HG03095 (cell line): Measurements from ENCODE around the gene ALOXE3.
"Not testable (repeated sequence)": the region's sequence is repeated elsewhere in the genome, so short reads cannot be mapped to it uniquely, and the experiment has no call there.

Experiments
- ATAC-seq: cut with Tn5 transposase; IDR thresholded peaks from one replicate; pipeline ENCODE4 v1.9.1; 2021; ENCODE audit warnings: moderate library complexity; ENCODE audit not compliant: unreplicated experiment

ALOXE3 gene

DNA sequence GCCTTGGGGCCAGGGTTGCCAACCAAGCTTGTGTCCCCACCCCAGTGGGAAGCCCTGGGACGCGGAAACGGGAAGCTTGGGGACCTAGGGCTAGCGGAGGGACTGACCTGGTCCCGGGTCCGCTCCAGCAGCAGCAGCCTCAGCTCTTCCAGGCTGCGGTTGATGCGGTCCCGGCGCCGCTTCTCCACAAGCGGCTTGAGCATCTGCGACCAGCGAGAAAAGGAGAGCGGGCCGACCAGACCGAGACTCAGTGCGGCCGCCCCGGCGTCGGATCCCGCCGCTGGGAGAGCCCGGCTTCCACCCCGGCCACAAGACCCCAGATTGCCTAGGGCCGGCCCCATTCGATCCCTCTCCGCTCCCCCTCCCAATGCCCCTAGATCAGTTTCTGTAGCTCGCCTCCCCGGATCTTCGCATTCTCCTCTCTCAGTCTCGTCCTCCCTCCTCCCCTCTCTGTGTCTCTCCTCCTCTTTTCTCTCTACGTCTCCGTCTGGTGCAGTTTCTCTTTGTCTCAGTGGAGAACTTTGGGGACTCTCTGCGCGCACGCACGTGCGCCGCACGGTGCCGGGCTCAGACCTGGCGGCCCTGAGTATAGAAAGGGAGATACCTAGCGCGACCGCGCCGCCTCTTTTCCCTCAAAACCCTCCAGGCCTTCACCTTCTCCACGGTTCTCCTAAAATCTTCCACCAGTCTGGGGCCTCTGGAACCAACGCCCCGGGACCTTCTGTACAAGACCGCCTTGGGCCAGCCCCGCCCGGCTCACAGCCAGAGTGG lies 4.8 kb upstream of the ALOXE3 start:
- ATAC-seq, result no peak

DNA sequence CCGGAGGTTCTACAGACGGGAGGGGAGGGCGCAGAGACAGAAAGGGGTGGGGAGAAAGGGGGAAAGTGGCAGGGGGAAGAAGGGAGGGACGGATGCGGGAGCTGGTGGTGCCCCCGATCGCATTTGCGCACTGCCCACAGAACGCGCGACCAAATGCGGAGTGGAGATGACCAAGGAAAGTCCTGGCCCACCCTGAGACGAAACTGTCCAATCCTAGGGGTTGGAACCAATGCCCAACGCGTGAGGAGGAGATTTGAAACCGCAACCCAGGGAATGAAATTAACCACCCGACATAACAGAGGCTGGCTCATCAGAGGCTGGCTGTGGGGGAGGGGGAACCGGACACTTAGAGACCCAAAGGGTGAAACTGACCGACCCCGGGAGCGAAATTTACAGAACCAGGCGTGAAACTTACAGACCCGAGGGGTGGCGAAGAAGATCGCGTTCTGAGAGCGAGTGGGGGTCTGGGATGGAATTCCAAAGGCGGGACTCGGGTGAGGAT lies 4.2 kb upstream of the ALOXE3 start:
- no peak for ATAC-seq

DNA sequence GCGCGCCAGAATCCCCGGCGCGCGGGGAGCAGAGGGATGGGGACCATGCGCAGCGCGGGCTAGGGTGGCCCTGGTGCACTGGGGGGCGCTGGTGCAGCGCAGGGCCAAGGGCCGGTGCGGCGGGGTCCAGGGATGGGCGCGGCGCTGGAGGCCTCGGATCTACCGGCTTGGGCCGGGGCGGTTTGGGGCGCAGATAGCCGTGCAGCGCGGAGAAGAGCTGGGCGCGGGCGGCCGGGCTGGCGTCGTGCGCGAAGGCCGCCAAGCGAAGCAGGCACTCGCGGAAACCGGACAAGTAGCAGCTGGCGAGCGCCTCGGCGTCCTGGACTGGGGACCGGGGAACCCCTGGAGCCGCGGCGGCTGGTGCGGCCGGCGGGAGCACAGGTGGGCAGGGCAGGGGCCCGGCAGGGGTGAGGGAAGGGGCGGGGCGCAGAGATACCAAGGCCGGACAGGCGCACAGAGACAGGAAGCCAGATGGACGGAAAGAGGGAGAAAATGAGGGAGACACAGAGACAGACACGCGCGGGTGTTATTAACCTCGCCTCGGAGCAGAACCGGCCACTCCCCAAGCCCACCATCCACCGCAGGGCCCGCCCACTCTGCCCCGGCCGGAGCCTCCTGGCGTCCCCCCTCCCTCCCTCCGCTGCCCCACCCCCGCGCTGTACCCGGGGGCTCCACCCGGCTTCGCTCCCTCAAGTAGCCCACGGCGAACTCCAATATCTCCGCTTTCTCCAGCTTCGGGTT lies 3.5 kb upstream of the ALOXE3 start:
- ATAC-seq, result peak; percentile 27

DNA sequence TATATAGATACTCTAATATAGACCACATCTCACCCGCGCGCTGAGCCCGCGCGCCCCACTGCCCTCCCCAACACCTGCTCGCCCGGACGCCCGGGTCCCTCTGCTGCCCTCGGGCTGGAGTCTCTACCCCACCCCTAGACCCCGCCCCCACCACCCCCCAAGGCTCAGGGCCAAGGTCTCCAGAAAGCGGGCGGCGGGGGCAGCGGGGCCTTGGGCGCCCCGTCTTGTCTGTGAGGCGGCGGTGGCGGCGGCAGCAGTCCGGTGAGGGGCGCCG lies 3.0 kb upstream of the ALOXE3 start:
- ATAC-seq, result no peak

DNA sequence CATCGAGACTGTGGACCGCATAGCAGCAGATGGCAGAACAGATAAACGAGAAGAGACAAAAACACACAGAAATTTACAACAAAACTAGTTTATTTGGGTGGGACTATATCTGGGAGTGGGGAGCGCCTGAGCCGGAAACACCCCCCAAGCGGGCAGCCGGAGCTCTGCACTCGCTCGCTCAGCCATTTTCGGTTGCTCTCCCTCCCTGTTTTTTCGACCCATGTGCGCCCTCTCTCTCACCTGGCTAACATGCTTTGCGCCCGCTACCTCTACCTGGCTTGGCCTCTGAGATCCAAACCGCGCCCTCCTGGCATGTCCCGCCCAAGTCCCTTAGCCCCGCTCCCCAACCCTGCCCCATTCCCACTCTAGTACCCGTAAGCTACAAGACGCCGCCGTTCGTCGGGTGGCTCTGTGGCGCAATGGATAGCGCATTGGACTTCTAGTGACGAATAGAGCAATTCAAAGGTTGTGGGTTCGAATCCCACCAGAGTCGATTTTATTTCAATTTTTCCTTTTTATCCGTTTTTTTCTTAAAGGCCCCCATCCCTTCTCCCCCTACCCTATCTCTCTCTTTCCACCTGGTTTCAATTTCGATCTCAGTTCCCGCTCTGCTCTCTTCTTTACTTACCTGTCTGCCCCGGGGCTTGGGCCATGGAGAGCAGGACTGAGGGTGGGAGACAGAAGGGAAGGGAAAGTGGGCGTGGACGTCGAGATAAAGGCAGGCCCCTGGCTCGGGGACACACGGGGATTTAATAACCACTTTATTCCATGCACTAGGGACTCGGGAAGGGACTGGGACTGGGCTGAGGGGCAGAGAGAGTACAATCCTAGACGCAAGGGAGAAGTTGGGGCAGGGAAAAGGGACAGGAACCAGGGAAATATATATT lies 2.4 kb upstream of the ALOXE3 start:
- no peak for ATAC-seq

DNA sequence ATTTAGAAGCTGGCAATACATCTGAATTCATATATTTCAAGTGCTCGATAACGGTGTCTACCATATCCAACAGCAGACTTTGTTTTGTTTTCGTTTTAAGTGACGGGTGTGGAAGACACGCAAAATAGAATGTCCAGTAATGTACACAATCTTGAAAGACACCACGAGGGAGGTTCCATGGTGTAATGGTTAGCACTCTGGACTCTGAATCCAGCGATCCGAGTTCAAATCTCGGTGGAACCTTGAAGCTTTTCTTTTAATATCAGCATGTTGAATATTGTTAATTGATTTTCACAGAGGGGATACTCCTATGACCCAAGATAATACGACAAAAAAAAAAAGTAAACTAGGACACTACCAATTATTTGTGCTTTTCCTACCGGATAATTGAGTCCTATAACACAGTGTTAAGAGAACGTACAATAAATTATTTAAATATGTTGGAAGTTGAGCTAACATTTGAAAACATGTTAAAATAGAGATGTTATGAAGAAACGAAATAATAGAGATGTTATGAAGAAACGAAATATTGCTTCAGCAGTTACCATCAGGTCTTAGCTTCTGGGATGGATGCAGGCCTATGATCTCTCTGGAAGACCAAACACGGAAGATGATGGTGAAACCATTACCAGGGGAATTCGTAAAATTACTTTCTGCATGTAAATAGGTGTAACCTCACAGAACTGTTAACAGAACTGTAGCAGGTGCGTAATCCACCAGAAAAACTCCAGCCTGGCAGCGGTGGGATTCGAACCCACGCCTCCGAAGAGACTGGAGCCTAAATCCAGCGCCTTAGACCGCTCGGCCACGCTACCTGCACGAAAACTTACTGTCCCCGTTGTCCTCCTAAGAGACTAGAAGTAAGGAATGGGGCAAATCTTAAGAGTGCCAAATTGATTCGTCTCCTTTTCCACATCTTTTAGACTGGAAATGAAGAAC lies 1.5 kb upstream of the ALOXE3 start:
- no peak for ATAC-seq

DNA sequence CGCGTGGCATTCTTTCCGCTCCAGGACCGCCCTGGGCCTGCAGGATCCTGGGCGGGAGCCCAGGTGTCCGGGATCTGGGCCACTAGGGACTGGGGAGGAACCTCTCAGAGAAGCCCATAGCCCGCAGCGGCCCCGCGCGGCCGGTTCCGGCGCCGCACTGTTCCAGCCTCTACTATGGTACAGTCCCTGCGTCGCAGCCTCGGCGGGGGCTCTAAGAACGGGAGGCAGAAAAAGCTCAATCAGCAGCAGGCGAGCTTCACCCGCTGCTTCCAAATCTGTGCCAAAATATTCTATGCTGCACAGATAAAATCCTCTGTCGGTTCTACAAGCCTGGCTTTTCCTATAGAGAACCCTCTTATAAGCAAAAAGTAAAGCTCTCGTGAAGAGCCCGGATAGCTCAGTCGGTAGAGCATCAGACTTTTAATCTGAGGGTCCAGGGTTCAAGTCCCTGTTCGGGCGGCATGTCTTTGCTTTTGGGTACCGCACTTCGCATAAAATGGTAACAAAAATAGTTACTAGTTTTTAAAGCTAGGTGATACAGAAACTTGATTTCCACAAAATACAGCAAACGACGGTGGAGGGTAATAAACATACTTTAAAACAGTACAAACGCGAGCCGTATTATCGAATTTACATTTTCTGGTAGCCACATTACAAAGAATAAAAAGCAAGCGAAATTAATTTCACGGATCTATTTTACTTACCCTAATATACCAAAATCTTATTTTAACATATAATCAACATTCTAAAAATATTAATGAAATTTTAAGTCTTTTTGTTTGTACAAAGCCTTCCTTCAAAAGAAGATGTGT lies 661 bp upstream of the ALOXE3 start:
- peak; percentile 34 for ATAC-seq

DNA sequence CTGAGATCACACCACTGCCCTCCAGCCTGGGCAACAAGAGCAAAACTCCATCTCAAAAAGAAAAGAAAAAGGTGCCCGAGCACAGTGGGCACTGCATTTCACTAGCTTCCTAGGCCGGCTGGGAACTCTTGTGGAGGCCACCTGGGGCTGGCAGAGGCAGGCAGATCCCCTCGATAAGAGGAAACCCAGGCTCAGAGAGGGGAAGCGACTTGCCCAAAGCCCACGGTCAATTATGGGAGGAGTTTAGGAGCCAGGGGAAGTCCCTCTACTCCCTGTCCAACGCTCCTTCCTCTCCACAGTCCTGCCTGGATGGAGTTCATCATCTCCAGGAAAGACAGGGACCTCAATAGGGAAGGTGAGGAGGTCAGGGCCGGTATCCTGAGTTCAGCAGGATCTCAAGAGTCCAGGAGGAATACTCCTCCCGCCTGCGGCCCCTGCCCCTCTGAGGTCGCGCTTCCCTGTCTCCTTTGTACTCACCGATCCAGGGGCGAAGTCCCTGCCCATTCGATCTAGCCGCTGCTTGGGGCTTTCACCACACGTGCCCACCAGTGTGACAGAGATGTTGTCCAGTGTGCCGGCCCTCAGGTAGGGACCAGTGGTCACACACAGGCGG lies 841 bp downstream of the ALOXE3 start:
- ATAC-seq, result no peak

DNA sequence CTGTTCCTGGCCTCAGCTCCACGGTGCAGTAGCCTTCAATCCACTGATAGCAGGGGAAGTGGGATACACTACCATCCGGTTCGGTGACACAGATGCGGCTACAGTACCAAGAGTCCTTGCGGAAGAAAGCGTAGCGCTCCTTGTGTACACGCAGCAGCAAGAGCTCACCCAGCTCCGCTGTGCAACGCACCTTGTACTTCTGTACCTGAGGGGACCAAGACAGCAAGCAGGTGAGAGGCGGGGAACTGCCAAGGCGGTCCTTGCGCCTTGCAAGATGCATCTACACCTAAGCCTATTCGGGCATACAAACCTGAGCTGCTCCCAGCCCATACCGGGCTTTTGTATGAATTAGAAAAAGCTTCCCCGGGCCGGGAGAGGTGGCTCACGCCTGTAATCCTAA lies 1.5 kb downstream of the ALOXE3 start:
- no peak for ATAC-seq

DNA sequence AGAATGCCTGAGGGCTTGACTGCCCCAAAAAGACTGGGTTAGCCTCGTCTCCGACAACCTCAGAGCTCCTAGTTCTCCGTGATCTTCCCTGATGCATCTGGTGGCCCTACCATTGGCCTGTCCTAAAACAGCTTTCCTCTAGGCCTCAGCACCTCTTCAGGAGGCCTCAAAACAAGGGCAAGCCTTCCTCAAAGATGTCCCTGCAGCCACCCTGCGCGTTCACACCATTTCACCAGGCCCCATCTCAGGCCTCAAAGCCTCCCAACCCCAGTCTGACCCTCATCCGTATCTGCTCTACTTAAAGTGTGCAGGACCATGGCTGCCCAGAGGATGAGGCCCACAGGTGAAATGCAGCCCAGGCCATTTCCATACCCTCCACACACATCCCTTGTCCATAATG lies 7.4 kb downstream of the ALOXE3 start:
- ATAC-seq, result no peak

DNA sequence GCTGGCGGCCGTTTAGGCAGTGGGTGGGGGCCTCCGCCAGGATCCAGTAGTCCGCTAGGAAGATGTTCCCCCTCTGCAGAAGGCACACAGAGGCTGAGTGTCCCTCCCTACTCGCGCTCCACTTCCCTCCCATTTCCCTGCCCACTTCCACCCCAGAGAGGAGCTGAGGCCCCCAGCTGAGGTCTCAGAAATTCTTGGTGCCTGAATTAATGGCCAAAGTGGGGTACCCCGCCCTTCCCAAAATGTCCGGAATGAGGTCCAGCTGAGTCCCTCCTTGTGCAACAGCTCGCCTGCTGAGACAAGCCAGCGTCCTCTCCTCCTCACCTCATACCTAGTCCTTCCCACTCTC lies 7.9 kb downstream of the ALOXE3 start:
- no peak for ATAC-seq

DNA sequence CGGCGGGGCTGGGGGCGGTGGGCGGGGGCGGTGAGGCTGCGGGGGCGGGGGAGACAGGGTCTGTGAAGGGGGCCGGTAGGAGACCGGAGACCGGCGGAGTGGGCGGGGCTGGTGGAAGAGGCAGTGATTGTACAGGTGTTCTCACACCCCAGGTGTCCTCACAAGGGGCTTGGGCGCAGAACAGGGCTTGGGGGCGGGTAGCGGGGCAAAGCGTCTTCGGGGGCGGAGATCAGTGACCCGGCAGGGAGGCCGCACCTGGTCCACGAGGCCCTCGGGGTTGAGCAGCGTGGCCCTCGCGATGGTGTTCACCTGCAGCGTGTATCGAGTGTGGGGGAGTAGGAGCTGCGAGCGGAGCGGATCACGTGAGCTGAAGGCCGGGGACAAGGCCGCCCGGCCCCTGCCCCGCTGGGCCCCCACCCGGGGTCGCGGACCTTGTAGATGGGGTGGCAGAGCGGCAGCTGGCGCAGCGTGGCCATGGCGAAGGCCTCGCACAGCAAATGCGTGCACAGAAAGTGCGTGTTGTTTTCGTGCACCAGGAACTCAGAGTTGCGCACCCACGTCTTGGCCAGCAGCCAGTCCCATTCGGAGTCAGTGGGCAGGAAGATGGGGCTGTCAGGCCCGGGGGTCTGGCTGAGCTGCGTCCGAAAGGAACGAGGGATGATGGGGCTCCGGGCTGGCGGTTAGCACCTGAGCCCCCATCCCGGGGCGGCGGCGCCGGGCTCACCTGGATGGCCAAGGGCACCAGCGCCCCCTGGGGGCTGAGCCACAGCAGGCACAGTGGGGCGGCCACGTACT lies 8.5 kb downstream of the ALOXE3 start:
- ATAC-seq, result no peak

DNA sequence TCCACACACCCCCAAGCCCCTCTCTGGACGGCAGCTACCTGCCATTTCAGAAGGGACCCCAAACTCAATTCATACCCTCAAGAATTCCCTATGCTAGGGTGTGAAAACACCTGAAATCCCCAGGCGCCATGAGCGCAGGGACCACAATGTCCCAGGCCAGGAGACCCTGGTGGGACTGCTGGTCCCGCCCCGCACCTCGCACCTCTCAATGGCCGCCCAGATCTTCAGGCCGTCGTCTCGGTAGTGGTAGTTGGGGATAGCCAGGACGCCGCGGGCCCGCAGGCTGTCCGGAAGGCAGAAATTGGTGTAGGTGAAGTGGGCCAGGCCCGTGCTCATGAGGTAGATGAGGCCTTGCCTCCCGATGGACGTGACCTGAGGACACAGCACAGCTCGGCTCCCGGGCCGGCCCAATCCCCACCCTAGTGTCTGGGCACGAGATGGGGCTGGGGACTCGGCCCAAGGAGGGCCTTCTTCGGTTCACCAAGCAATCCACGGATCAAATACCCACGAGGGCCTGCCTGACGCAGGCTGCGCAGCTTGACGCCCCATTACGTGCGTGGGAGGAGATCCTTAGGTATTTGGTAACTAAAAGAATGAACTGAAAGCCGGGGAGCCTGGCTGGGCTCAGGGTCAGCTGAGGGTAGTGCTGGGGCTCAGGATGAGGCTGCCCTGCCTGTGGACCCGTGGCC lies 9.2 kb downstream of the ALOXE3 start:
- ATAC-seq, result no peak

DNA sequence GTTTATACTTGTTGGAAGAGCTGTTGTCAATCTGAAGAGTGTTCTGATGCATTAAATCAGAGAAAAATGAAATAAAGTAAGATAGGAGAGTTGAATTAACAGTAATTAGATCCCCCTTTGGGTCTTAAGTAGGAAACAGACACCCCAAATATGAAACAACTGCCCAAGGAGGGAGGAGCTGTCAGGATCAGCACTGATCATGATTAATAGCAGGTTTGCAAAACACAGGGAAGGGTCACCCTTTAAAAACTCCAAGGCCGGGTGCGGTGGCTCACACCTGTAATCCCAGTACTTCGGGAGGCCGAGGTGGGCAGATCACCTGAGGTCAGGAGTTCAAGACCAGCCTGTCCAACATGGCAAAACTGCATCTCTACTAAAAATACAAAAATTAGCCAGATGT lies 11.3 kb downstream of the ALOXE3 start:
- not testable (repeated sequence) for ATAC-seq

DNA sequence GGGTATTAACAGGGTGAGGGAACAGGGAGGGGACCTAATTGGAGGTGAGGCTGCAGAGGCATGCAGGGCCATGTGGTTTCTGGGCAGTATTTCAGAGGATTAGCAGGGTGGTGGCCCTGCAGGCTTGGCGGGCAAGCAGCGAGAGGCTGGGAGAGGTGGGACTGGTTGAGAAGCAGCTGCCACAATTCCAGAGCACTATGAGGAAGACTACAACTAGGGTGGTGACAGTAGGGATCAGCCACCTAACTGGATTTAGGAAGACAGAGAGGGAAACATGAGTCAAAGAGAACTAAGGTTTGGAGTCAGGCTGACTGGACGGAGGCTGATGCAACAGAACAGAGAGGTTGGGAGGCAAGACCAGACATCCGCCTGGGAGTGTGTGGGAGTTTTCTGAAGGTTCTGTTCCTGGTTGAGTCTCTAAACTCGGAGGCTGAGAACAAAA lies 12.3 kb downstream of the ALOXE3 start:
- no peak for ATAC-seq

DNA sequence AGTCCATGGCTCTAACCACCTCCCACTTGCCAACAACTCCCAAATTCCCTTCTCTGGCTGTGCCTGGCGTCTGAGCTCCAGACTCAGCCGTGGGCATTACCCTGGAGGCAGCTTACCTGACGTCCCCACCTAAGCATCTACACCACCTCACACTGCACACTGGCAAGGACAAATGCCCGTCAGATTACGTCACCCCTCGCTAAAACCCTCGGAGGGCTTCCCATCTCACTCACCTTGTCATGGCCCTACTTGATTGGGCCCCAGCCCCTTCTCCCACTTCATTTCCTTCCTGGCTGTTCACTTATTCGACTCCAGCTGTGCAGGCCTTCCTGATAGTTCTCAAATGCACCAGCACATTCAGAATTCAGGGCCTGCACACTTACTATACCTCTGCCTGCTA lies 13.4 kb downstream of the ALOXE3 start:
- no peak for ATAC-seq

DNA sequence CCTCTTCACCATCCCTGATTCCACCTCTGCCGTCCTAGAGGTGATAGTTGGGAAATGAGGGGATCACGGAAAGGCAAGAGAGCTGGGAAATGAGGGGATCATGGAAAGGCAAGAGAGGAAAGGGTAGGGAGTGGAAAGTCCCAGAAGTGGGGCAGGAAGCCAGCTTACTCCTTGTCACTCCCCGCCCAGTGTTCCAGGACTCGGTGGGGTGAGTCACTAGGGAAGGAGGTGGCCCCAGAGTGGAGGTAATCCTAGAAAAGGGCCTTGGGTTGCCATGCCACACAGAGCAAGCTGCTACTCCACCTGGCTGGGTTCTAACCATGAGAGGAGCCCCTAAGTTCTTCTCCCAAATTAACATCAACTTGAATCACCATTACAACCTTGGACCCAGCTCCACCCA lies 14.8 kb downstream of the ALOXE3 start:
- ATAC-seq, result no peak

DNA sequence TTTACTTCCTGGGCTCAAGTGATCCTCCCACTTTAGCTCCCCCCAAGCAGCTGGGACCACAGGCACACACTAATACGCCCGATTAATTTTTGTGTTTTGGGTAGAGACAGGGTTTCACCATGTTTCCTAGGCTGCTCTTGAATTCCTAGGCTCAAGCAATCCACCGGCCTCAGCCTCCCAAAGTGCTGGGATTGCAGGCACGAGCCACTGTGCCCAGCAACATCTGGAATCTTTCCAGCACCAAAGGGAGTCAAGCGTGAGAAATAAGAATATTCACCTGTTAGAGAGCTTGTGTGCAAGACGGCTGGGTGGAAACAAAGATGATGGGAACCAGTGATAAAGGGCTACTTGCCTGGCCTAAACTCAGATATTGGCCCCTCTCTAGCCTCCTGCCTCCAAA lies 16.6 kb downstream of the ALOXE3 start:
- no peak for ATAC-seq
